Bronchial epithelial cell (primary cell): Measurements from ENCODE around the gene ASB18. TPM values are rescaled to one million over a fixed set of nuclear protein-coding genes. Genes with fewer than 3 reads are reported as not detected.
A peak's percentile ranks its signal among the peaks of the same experiment; 100 is the strongest.
"Not testable (repeated sequence)": the region's sequence is repeated elsewhere in the genome, so short reads cannot be mapped to it uniquely, and the experiment has no call there.

Source experiments
- DNase-seq: peaks from one replicate; pipeline ENCODE4 v3.0.0-alpha.2; 2010; ENCODE audit warnings: low read depth
- FAIRE-seq: peaks from 2 replicates; lab custom pipeline; 2011; peaks lifted over from hg19 to GRCh38; lab: Jason Lieb, UNC
- H3K27me3 ChIP-seq: 2 replicates; pipeline ENCODE4 v1.5.1; 2011; ENCODE audit warnings: low read length; ENCODE audit not compliant: control insufficient read depth, insufficient read depth
- H3K36me3 ChIP-seq: 2 replicates; pipeline ENCODE4 v1.5.1; 2011; ENCODE audit warnings: low read length; ENCODE audit not compliant: control insufficient read depth, insufficient read depth
- H3K4me3 ChIP-seq: 2 replicates; pipeline ENCODE4 v1.5.1; 2011; ENCODE audit warnings: mild to moderate bottlenecking, low read depth, low read length, control low read depth
- total RNA-seq: library from RNA; depleted of rRNA; stranded (reverse); fragments of >200 nt; gene quantifications from 2 replicates; pipeline ENCODE4 v1.2.1, GENCODE V29; 2014
- TF ChIP-seq, protein P1 (sequence below): IDR thresholded peaks from 2 replicates; pipeline ENCODE4 v1.5.1; 2011; ENCODE audit warnings: mild to moderate bottlenecking, moderate library complexity, low read length, control low read depth, inconsistent platforms; ENCODE audit not compliant: insufficient read depth, severe bottlenecking

ASB18 gene
- total RNA-seq, 1 donor from 2014 or later = not detected

DNA sequence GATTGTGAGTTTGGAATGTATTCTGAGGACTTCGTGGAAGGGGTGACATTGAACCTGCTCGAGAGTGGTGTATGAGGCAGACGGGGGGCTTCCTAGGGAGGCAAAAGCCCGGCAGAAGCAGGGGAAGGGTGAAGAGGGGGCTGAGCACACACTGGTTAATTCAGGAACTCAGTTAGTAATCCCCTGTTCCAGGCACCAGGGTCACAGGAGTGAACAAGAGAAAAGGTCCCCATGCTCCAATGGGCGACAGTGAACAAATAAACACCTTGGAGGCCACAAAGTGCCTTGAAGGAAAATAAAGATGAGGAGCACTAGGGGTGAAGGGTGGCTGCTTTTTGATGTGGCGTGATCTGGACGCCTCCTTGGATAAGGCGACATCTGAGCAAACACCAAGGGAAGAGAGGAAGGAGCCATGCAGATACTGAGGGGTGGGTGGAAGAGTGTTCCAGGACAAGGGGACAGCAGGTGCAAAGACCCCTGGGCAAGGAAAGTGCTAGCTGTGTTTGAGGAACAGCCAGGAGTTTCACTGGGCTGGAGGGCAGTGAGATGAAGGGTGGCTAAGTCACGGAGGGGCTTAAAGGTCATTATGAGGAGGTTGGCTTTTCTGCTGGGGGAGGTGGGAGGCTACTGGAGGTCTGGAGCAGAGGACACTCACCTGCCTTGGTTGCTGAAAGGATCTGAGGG, 26.7 kb upstream of the ASB18 start:
- TF ChIP-seq, protein P1, sequence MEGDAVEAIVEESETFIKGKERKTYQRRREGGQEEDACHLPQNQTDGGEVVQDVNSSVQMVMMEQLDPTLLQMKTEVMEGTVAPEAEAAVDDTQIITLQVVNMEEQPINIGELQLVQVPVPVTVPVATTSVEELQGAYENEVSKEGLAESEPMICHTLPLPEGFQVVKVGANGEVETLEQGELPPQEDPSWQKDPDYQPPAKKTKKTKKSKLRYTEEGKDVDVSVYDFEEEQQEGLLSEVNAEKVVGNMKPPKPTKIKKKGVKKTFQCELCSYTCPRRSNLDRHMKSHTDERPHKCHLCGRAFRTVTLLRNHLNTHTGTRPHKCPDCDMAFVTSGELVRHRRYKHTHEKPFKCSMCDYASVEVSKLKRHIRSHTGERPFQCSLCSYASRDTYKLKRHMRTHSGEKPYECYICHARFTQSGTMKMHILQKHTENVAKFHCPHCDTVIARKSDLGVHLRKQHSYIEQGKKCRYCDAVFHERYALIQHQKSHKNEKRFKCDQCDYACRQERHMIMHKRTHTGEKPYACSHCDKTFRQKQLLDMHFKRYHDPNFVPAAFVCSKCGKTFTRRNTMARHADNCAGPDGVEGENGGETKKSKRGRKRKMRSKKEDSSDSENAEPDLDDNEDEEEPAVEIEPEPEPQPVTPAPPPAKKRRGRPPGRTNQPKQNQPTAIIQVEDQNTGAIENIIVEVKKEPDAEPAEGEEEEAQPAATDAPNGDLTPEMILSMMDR = no peak
- FAIRE-seq (no peak), DNase-seq (no peak)
- Histone ChIP-seq H3K27me3 (no peaks in the 10 kb centered on the region), H3K4me3 (no peak overlapping the region), H3K36me3 (no peaks in the 10 kb centered on the region)

DNA sequence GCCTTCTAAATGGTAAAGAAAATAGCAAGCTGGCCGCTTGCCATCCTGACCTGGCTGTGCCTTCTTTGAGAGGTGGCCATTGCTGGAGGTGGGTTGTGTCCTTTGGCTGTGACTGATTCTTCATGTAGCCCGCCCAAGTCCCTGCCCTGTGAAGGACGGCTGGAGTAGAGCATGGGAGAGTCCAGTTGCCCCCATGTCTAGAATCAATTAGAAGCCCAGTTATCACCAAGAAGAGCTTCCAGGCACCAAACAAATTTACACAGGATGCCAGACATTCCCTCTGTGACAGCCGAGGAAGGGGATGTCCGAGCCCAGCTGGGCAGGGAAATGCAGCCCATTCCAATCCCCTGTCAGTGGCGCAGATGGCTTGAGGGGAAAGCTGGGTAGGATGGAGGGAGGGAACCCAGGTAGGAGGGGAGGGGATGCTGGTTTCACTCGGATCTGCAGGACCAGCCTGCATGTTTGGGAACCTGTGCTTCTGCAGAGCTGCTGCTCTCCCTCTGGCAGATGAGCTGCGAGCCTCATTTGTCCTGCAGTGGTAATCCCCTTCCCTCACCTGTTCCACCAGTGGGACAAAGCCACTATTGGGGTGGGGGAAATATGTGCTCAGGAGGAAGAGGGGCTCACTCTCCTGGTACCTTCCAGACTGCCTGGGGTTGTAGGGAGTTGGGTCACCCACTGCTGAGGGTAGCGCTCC, 25.7 kb upstream of the ASB18 start:
- DNase-seq (no peak), FAIRE-seq (no peak)
- TF ChIP-seq, protein P1 = no peak
- H3K36me3 ChIP-seq = no peaks in the 10 kb centered on the region
- H3K4me3 ChIP-seq = no peak overlapping the region
- H3K27me3 ChIP-seq = no peaks in the 10 kb centered on the region

DNA sequence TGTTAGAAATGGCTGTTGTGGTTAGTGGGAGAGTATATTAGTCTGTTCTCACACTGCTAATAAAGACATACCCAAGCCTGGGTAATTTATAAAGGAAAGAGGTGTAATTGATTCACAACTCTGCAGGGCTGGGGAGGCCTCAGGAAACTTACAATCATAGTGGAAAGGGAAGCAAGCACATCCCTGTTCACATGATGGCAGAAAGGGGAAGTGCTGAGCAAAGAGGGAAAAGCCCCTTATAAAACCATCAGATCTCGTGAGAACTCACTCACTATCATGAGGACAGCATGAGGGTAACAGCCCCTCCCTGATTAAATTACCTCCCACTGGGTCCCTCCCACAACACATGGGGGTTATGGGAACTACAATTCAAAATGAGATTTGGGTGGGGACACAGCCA, 24.2 kb upstream of the ASB18 start:
- not testable (repeated sequence) for DNase-seq, H3K4me3 ChIP-seq, H3K27me3 ChIP-seq, FAIRE-seq, H3K36me3 ChIP-seq

- no peaks in the 10 kb centered on the region for H3K27me3 ChIP-seq
- no peak for FAIRE-seq
- no peak overlapping the region for H3K4me3 ChIP-seq
- H3K36me3 ChIP-seq = no peaks in the 10 kb centered on the region
- DNase-seq = no peak
- TF ChIP-seq, protein P1 = no peak
Measured at GRCh38 chr2:236287656-236288055, 23.4 kb upstream of the ASB18 start.

- DNase-seq (peak; percentile 44), FAIRE-seq (no peak)
- Histone ChIP-seq H3K4me3 (no peak overlapping the region), H3K36me3 (no peaks in the 10 kb centered on the region), H3K27me3 (no peaks in the 10 kb centered on the region)
- TF ChIP-seq, protein P1 = no peak
Measured at GRCh38 chr2:236286873-236287545, 22.8 kb upstream of the ASB18 start.

DNA sequence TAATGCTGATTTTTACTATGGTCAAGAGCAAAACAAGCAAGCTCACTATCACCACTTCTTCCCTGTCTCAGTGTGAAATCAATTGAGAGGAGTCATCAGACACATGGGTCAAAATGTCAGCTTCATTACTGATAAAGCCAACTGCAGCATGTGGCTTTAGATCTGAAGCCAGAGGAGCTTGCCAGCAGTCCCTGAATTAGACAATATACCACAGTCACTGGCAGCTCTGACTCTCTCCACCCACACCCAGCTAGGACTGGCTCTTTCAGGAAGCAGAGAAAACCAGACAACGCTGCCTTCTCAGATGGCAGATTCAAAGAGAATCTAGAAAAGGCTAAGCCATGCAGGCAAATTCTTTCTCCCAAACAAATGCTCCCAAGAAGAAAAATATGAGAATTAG, 20.0 kb upstream of the ASB18 start:
- H3K27me3 ChIP-seq = no peaks in the 10 kb centered on the region
- DNase-seq (no peak), FAIRE-seq (no peak)
- TF ChIP-seq, protein P1 = no peak
- H3K4me3 ChIP-seq = no peak overlapping the region
- H3K36me3 ChIP-seq = no peaks in the 10 kb centered on the region
